IMR-90 (cell line): ENCODE results near the gene CUL7. TPM values are rescaled to one million over a fixed set of nuclear protein-coding genes. Genes with fewer than 3 reads are reported as not detected.

Experiments
- ATAC-seq: fragments of 200-7000 bp; cut with Tn5 transposase; 2 replicates; pipeline ENCODE4 v1.9.1; 2020; ENCODE audit warnings: low read depth, mild to moderate bottlenecking, moderate library complexity
- BruUV-seq: library from RNA; stranded (reverse); fragments of 400-500 nt; replicated peaks from 2 replicates; lab custom pipeline; 2021; lab: Mats Ljungman, UMichigan
- CTCF ChIA-PET: fragments of 300-600 bp; formaldehyde crosslinking; extraction: SDS; loops from one replicate; lab custom pipeline; 2021; ENCODE audit warnings: antibody characterized with exemption; lab: Yijun Ruan, JAX
- POLR2A ChIA-PET: fragments of 300-600 bp; sonication (Branson Sonifier 250); formaldehyde crosslinking; loops from one replicate; lab custom pipeline; 2022; ENCODE audit warnings: antibody characterized with exemption; ENCODE audit not compliant: unreplicated experiment; lab: Charles Lee
- DNase-seq: peaks from one replicate; pipeline ENCODE4 v3.0.0; 2013
- H2AFZ ChIP-seq: replicated peaks from 2 replicates; pipeline ENCODE3; 2013; ENCODE audit warnings: low read length, mild to moderate bottlenecking; ENCODE audit not compliant: poor library complexity
- H2AK5ac ChIP-seq: 2 replicates; pipeline ENCODE4 v1.6.1; 2013; ENCODE audit warnings: low read depth, low read length, inconsistent platforms
- H2AK9ac ChIP-seq: replicated peaks from 2 replicates; pipeline ENCODE3; 2013; ENCODE audit warnings: mild to moderate bottlenecking, low read depth, low read length, moderate library complexity; ENCODE audit not compliant: poor library complexity
- H2BK120ac ChIP-seq: 2 replicates; pipeline ENCODE4 v1.6.1; 2013; ENCODE audit warnings: low read depth, low read length, inconsistent platforms
- H2BK15ac ChIP-seq: 3 replicates; pipeline ENCODE4 v1.6.1; 2013; ENCODE audit warnings: low read depth, low read length, inconsistent platforms
- H2BK20ac ChIP-seq: 2 replicates; pipeline ENCODE4 v1.6.1; 2013; ENCODE audit warnings: low read depth, mild to moderate bottlenecking, inconsistent platforms, low read length, moderate library complexity
- H2BK5ac ChIP-seq: 2 replicates; pipeline ENCODE4 v1.6.1; 2013; ENCODE audit warnings: mild to moderate bottlenecking, low read depth, low read length, inconsistent platforms; ENCODE audit not compliant: poor library complexity, severe bottlenecking
- H3K14ac ChIP-seq: replicated peaks from 2 replicates; pipeline ENCODE4 v1.6.1; 2013; ENCODE audit warnings: low read depth, low read length, inconsistent platforms
- H3K18ac ChIP-seq: 2 replicates; pipeline ENCODE4 v1.6.1; 2013; ENCODE audit warnings: low read depth, low read length, control low read depth
- H3K23ac ChIP-seq: 2 replicates; pipeline ENCODE4 v1.6.1; 2013; ENCODE audit warnings: low read depth, low read length, inconsistent platforms
- H3K27ac ChIP-seq: 2 replicates; pipeline ENCODE4 v1.5.1; 2013; ENCODE audit warnings: mild to moderate bottlenecking, control low read depth, low read length; ENCODE audit not compliant: insufficient read depth
- H3K27me3 ChIP-seq: 2 replicates; pipeline ENCODE4 v1.6.1; 2013; ENCODE audit warnings: low read length; ENCODE audit not compliant: control insufficient read depth, insufficient read depth
- H3K36me3 ChIP-seq: 2 replicates; pipeline ENCODE4 v1.6.1; 2013; ENCODE audit warnings: low read length, mixed read lengths; ENCODE audit not compliant: control insufficient read depth, insufficient read depth
- H3K4ac ChIP-seq: 2 replicates; pipeline ENCODE4 v1.6.1; 2013; ENCODE audit warnings: low read depth, low read length, inconsistent platforms
- H3K4me1 ChIP-seq: 2 replicates; pipeline ENCODE4 v1.6.1; 2013; ENCODE audit warnings: low read length, mixed read lengths; ENCODE audit not compliant: control insufficient read depth, insufficient read depth
- H3K4me2 ChIP-seq: 2 replicates; pipeline ENCODE4 v1.6.1; 2013; ENCODE audit warnings: low read depth, mild to moderate bottlenecking, control low read depth, low read length, moderate library complexity
- H3K4me3 ChIP-seq: 2 replicates; pipeline ENCODE4 v1.5.1; 2013; ENCODE audit warnings: low read depth, mild to moderate bottlenecking, control low read depth, low read length, moderate library complexity; ENCODE audit not compliant: insufficient read depth
- H3K56ac ChIP-seq: 2 replicates; pipeline ENCODE4 v1.6.1; 2013; ENCODE audit warnings: low read length, inconsistent platforms; ENCODE audit not compliant: insufficient read depth; ENCODE audit errors: extremely low read depth
- H3K79me1 ChIP-seq, 2 experiments: 2 replicates each; pipeline ENCODE4 v1.6.1; 2013; ENCODE audit warnings: low read length in 2 of 2, inconsistent platforms in 1 of 2, low read depth in 1 of 2
- H3K9ac ChIP-seq: 2 replicates; pipeline ENCODE4 v1.6.1; 2013; ENCODE audit warnings: low read depth, low read length, control low read depth
- H3K9me1 ChIP-seq: 2 replicates; pipeline ENCODE4 v1.6.1; 2013; ENCODE audit warnings: low read length, inconsistent platforms; ENCODE audit not compliant: insufficient read depth
- H3K9me3 ChIP-seq: 2 replicates; pipeline ENCODE4 v1.6.1; 2013; ENCODE audit warnings: low read length; ENCODE audit not compliant: control insufficient read depth, insufficient read depth
- H4K20me1 ChIP-seq: 2 replicates; pipeline ENCODE4 v1.6.1; 2013; ENCODE audit warnings: low read length, inconsistent platforms; ENCODE audit not compliant: insufficient read depth
- H4K5ac ChIP-seq: 2 replicates; pipeline ENCODE4 v1.6.1; 2013; ENCODE audit warnings: mild to moderate bottlenecking, low read depth, low read length, control low read depth
- H4K8ac ChIP-seq, 2 experiments: 2 replicates each; pipeline ENCODE4 v1.6.1; 2013; ENCODE audit warnings: low read depth in 2 of 2, low read length in 2 of 2, control low read depth in 1 of 2, inconsistent platforms in 1 of 2
- H4K91ac ChIP-seq: 2 replicates; pipeline ENCODE4 v1.6.1; 2013; ENCODE audit warnings: low read depth, low read length, inconsistent platforms; ENCODE audit not compliant: insufficient read depth
- CEBPB ChIP-seq: IDR thresholded peaks from 2 replicates; pipeline ENCODE4 v1.6.1; 2012; ENCODE audit warnings: low read depth, low read length, improper control_type of control experiment
- CHD1 ChIP-seq: IDR thresholded peaks from 2 replicates; pipeline ENCODE4 v1.6.1; 2012; ENCODE audit warnings: low read depth, low read length, improper control_type of control experiment
- FOS ChIP-seq: fragments of 150-350 bp; IDR thresholded peaks from 2 replicates; pipeline ENCODE4 v1.6.1; 2016; ENCODE audit warnings: low read depth, low read length
- RAD21 ChIP-seq: IDR thresholded peaks from 2 replicates; pipeline ENCODE4 v1.6.1; 2012; ENCODE audit warnings: low read length, improper control_type of control experiment
- RCOR1 ChIP-seq: IDR thresholded peaks from 2 replicates; pipeline ENCODE4 v1.6.1; 2012; ENCODE audit warnings: mild to moderate bottlenecking, low read length, improper control_type of control experiment; ENCODE audit not compliant: insufficient replicate concordance
- RFX5 ChIP-seq: IDR thresholded peaks from 2 replicates; pipeline ENCODE4 v1.8.0; 2012; ENCODE audit warnings: low read depth, mild to moderate bottlenecking, low read length, moderate library complexity
- USF2 ChIP-seq: fragments of 150-350 bp; IDR thresholded peaks from 2 replicates; pipeline ENCODE4 v1.6.1; 2017; ENCODE audit warnings: mild to moderate bottlenecking, antibody characterized with exemption, low read length, low read depth
- WGBS, 2 experiments: methylation state at CpG; one replicate each; pipeline versions ENCODE4 v1.1.5 to v1.1.7; 2013; ENCODE audit warnings: missing lambda C conversion rate in 2 of 2; ENCODE audit not compliant: insufficient read length in 1 of 2; ENCODE audit errors: extremely low coverage in 2 of 2; 5-methylcytosine and 5-hydroxymethylcytosine counted together
- dilution Hi-C: fragments of 300-500 bp; cut with HindIII; formaldehyde crosslinking; loops from one replicate; pipeline ENCODE4 v1.14.3; 2018; ENCODE audit warnings: low sequenced_read_pairs; ENCODE audit not compliant: unreplicated experiment
- in situ Hi-C: fragments of 300-500 bp; cut with MboI; formaldehyde crosslinking; loops from 3 replicates; pipeline ENCODE4 v1.14.3; 2019; ENCODE audit warnings: low sequenced_read_pairs, inconsistent platforms, mixed read lengths
- intact Hi-C: fragments of 100-400 bp; cut with micrococcal nuclease; formaldehyde crosslinking; loops from 2 replicates; pipeline ENCODE4 v1.10.0; 2022
- polyA plus RNA-seq, 3 experiments: library from polyadenylated mRNA; depleted of rRNA; stranded (reverse); fragments of >200 nt; gene quantifications; 2 replicates each; pipeline ENCODE4 v1.2.3, GENCODE V29; 2012; ENCODE audit warnings: low replicate concordance in 1 of 3
- total RNA-seq: library from RNA; depleted of rRNA; stranded (reverse); fragments of >200 nt; gene quantifications from 2 replicates; pipeline ENCODE4 v1.2.3, GENCODE V29; 2012

CUL7 gene
- total and polyA plus RNA-seq, 2 of the 4 experiments (the other 2 are of a cell fraction) = 38.0 to 39.3 TPM

GRCh38 chr6:43091436-43091991 is 37.9 kb upstream of the CUL7 start:
- H3K9me3 ChIP-seq = no peaks in the 10 kb centered on the region
- POLR2A ChIA-PET = no interaction called here
- no peak overlapping the region for H2BK5ac ChIP-seq
- H3K56ac ChIP-seq = no peak overlapping the region
- H2BK15ac ChIP-seq = no peak overlapping the region
- no CpG with 5 or more reads among the region's 10 CpGs for WGBS, 2 experiments
- H3K4ac ChIP-seq = no peak overlapping the region
- H3K4me3 ChIP-seq = no peak overlapping the region
- no peak overlapping the region for H4K8ac ChIP-seq
- H3K27ac ChIP-seq = no peak overlapping the region
- no peak for ATAC-seq
- BruUV-seq = no TSS peak
- intact Hi-C loops (loop anchor here (2.0 kb wide), 1 partner anchor 15 kb away; the partner anchor contains the start of gene PTK7), in situ Hi-C loops (no loop called here), dilution Hi-C loops (no loop called here)
- H2AK5ac ChIP-seq = no peak overlapping the region
- peaks cover 39 to 92% of the 10 kb centered on the region in 2 experiments for H3K79me1 ChIP-seq
- no peak overlapping the region for H3K4me2 ChIP-seq
- H2AK9ac ChIP-seq = no peak overlapping the region
- H3K36me3 ChIP-seq = no peaks in the 10 kb centered on the region
- peaks cover 68% of the 10 kb centered on the region for H4K20me1 ChIP-seq
- no peak overlapping the region for H3K9ac ChIP-seq
- no peak overlapping the region for H3K18ac ChIP-seq
- DNase-seq = no peak
- H2BK20ac ChIP-seq = no peak overlapping the region
- H2BK120ac ChIP-seq = no peak overlapping the region
- peaks cover 38% of the 10 kb centered on the region for H3K4me1 ChIP-seq
- peaks cover 23% of the 10 kb centered on the region for H3K9me1 ChIP-seq
- H3K14ac ChIP-seq = no peak overlapping the region
- H2AFZ ChIP-seq = no peak overlapping the region
- H3K27me3 ChIP-seq = no peaks in the 10 kb centered on the region
- no peak overlapping the region for H4K91ac ChIP-seq
- CTCF ChIA-PET = interaction anchor here (0.6 to 1.1 kb wide), 2 partner anchors 52 to 99 kb away, joined by 3 to 5 read pairs; no protein-coding TSS in a partner anchor
- TF ChIP-seq RCOR1 (no peak), CHD1 (no peak), CEBPB (no peak), FOS (no peak), USF2 (no peak), RFX5 (no peak), RAD21 (no peak)
- no peak overlapping the region for H3K23ac ChIP-seq
- H4K5ac ChIP-seq = no peak overlapping the region
